Epithelial cell of proximal tubule (primary cell): ENCODE data around the gene EML1. TPM values are rescaled to one million over a fixed set of nuclear protein-coding genes. Genes with fewer than 3 reads are reported as not detected.

Source experiments
- DNase-seq: peaks from one replicate; pipeline ENCODE4 v3.0.0-alpha.2; 2011; ENCODE audit warnings: low read depth
- H3K4me3 ChIP-seq: 2 replicates; pipeline ENCODE4 v1.5.1; 2011; ENCODE audit warnings: low read depth, mild to moderate bottlenecking, low read length
- CTCF ChIP-seq: conservative IDR thresholded peaks from 2 replicates; pipeline ENCODE4 v1.5.1; 2012; ENCODE audit warnings: low read depth, mild to moderate bottlenecking, low read length
- total RNA-seq: library from RNA; depleted of rRNA; stranded (reverse); fragments of >200 nt; gene quantifications from 2 replicates; pipeline ENCODE4 v1.2.3, GENCODE V29; 2015

EML1 gene
- total RNA-seq, 1 donor from 2014 or later: 25.1 TPM

- TF ChIP-seq CTCF: no peak
- H3K4me3 ChIP-seq: no peak overlapping the region
- no peak for DNase-seq
These were observed 175.7 kb downstream of the EML1 start for GRCh38 chr14:99968941-99969340.

GRCh38 chr14:99969673-99970322, 176.6 kb downstream of the EML1 start:
- DNase-seq: no peak
- H3K4me3 ChIP-seq: no peak overlapping the region
- no peak for TF ChIP-seq CTCF

- TF ChIP-seq CTCF: no peak
- peak overlapping the region; percentile 87 for H3K4me3 ChIP-seq
- no peak for DNase-seq
These were observed 178.1 kb downstream of the EML1 start for GRCh38 chr14:99971087-99971940.

- no peak for DNase-seq
- no peak for TF ChIP-seq CTCF
- H3K4me3 ChIP-seq: peak overlapping the region; percentile 87
These were observed 178.9 kb downstream of the EML1 start for GRCh38 chr14:99971941-99972747.

GRCh38 chr14:99972748-99973466, 179.7 kb downstream of the EML1 start:
- H3K4me3 ChIP-seq: peak overlapping the region; percentile 87
- no peak for DNase-seq
- no peak for TF ChIP-seq CTCF

GRCh38 chr14:99975190-99975589, 182.0 kb downstream of the EML1 start:
- DNase-seq: no peak
- no peak for TF ChIP-seq CTCF
- no peak overlapping the region for H3K4me3 ChIP-seq
